Measurements from ENCODE around the gene SYT14. TPM values are rescaled to one million over a fixed set of nuclear protein-coding genes. Genes with fewer than 3 reads are reported as not detected.

SYT14 gene
- total RNA-seq, 1 experiment from 2014 or later: 12.0 TPM

GRCh38 chr1:209893751-209894150 is 44.3 kb upstream of the SYT14 start:
- Mint-ChIP-seq H3K36me3 (no peaks in the 10 kb centered on the region), H3K4me3 (no peak overlapping the region), H3K27me3 (ENCODE audit: low read depth) (no peaks in the 10 kb centered on the region), H3K4me1 (no peaks in the 10 kb centered on the region), H3K27ac (no peak overlapping the region), H3K9me3 (0 out of 2 replicates have a peak, but pooled peaks cover 4% of the 10 kb centered on the region)
- TF ChIP-seq KAT7 (CRISPR knock-in tag; IDR thresholded peaks at IDR 0.05; ENCODE audit: borderline replicate concordance): no peak
- TF ChIP-seq ATF2 (CRISPR knock-in tag; IDR thresholded peaks at IDR 0.05; ENCODE audit: borderline replicate concordance, low read depth): no peak
- TF ChIP-seq ZNF416 (CRISPR knock-in tag; IDR thresholded peaks at IDR 0.05): no peak
- TF ChIP-seq PREB (CRISPR knock-in tag; IDR thresholded peaks at IDR 0.05; ENCODE audit: borderline replicate concordance): no peak
- no peak for TF ChIP-seq ELF4 (CRISPR knock-in tag; IDR thresholded peaks at IDR 0.05; ENCODE audit: low read depth)
- TF ChIP-seq ZNF121 (CRISPR knock-in tag; IDR thresholded peaks at IDR 0.05): no peak
- TF ChIP-seq ZNF138 (CRISPR knock-in tag; conservative IDR thresholded peaks at IDR 0.05): no peak
- TF ChIP-seq ZBTB43 (CRISPR knock-in tag; IDR thresholded peaks at IDR 0.05): no peak
- no peak for TF ChIP-seq OVOL2 (CRISPR knock-in tag; IDR thresholded peaks at IDR 0.05; ENCODE audit: borderline replicate concordance)
- no peak for TF ChIP-seq NFE2L1 (CRISPR knock-in tag; IDR thresholded peaks at IDR 0.05)
- TF ChIP-seq SMAD4 (CRISPR knock-in tag; IDR thresholded peaks at IDR 0.05): no peak
- no peak for TF ChIP-seq FOXP4 (CRISPR knock-in tag; IDR thresholded peaks at IDR 0.05)
- no peak for TF ChIP-seq IRF2 (CRISPR knock-in tag; IDR thresholded peaks at IDR 0.05; ENCODE audit: borderline replicate concordance, low read depth)
- no peak for TF ChIP-seq ZNF219 (CRISPR knock-in tag; IDR thresholded peaks at IDR 0.05; ENCODE audit: borderline replicate concordance)
- TF ChIP-seq CTCF (IDR thresholded peaks at IDR 0.05): no peak
- TF ChIP-seq CBFB (CRISPR knock-in tag; IDR thresholded peaks at IDR 0.05; ENCODE audit: low read depth): no peak
- TF ChIP-seq ZMAT4 (CRISPR knock-in tag; IDR thresholded peaks at IDR 0.05): no peak
- ChIA-PET CTCF (interaction anchor here (0.9 kb wide), 1 partner anchor 18 kb away, joined by 6 read pairs; no protein-coding TSS in a partner anchor), POLR2A (no interaction called here)
- ATAC-seq (no peak), DNase-seq (ENCODE audit: low spot score) (no peak)

- no peak overlapping the region for H3K27ac Mint-ChIP-seq
- no peak for ATAC-seq
- CTCF ChIA-PET: no interaction called here
- TF ChIP-seq SMAD4 (CRISPR knock-in tag; IDR thresholded peaks at IDR 0.05) (no peak), ATF6 (CRISPR knock-in tag; IDR thresholded peaks at IDR 0.05) (no peak), ATF2 (CRISPR knock-in tag; IDR thresholded peaks at IDR 0.05; ENCODE audit: borderline replicate concordance, low read depth) (no peak), ZNF416 (CRISPR knock-in tag; IDR thresholded peaks at IDR 0.05) (no peak), GABPB1 (CRISPR knock-in tag; IDR thresholded peaks at IDR 0.05) (no peak), IRF2 (CRISPR knock-in tag; IDR thresholded peaks at IDR 0.05; ENCODE audit: borderline replicate concordance, low read depth) (no peak), ZMAT4 (CRISPR knock-in tag; IDR thresholded peaks at IDR 0.05) (no peak)
Measured at GRCh38 chr1:209895709-209896108, 42.3 kb upstream of the SYT14 start.

More at GRCh38 chr1:209895709-209896108, 42.3 kb upstream of the SYT14 start:
- Mint-ChIP-seq H3K4me3 (no peak overlapping the region), H3K4me1 (no peaks in the 10 kb centered on the region), H3K9me3 (0 out of 2 replicates have a peak, but pooled peaks cover 4% of the 10 kb centered on the region), H3K27me3 (ENCODE audit: low read depth) (no peaks in the 10 kb centered on the region), H3K36me3 (no peaks in the 10 kb centered on the region)
- no peak for DNase-seq (ENCODE audit: low spot score)
- POLR2A ChIA-PET: no interaction called here

All from WTC11 (cell line).